Cardiac muscle cell (in vitro differentiated cells and primary cell): ENCODE data around the gene CSE1L. TPM values are rescaled to one million over a fixed set of nuclear protein-coding genes. Genes with fewer than 3 reads are reported as not detected.
A peak's percentile ranks its signal among the peaks of the same experiment; 100 is the strongest.
"Not testable (repeated sequence)": the region's sequence is repeated elsewhere in the genome, so short reads cannot be mapped to it uniquely, and the experiment has no call there.

Experiments used
- DNase-seq, 2 donors: peaks; one replicate each; pipeline versions ENCODE4 v3.0.0 to v3.0.0-alpha.2; 2010 to 2017; ENCODE audit warnings: low read depth in 1 of 2, low spot score in 1 of 2
- H3K27ac ChIP-seq: fragments of 200-600 bp; sonication (generic); 2 replicates; pipeline ENCODE4 v1.5.1; 2016
- H3K27me3 ChIP-seq: fragments of 200-600 bp; sonication (generic); 2 replicates; pipeline ENCODE4 v1.6.0; 2016; ENCODE audit warnings: control low read depth
- H3K36me3 ChIP-seq: fragments of 200-600 bp; sonication (generic); 2 replicates; pipeline ENCODE4 v1.5.1; 2016; ENCODE audit warnings: control low read depth
- H3K4me1 ChIP-seq: fragments of 200-600 bp; sonication (generic); 2 replicates; pipeline ENCODE4 v1.8.1; 2017; ENCODE audit warnings: low read depth, mild to moderate bottlenecking, mixed run types
- H3K4me3 ChIP-seq: fragments of 200-600 bp; sonication (generic); 2 replicates; pipeline ENCODE4 v1.5.1; 2016; ENCODE audit warnings: mild to moderate bottlenecking
- H3K9me3 ChIP-seq: fragments of 200-600 bp; sonication (generic); 2 replicates; pipeline ENCODE4 v1.5.1; 2017; ENCODE audit warnings: low read depth, mild to moderate bottlenecking, control low read depth
- CTCF ChIP-seq: IDR thresholded peaks from 2 replicates; pipeline ENCODE4 v1.5.1; 2012; ENCODE audit warnings: low read depth, mild to moderate bottlenecking, low read length
- polyA plus RNA-seq: library from polyadenylated mRNA; unstranded; fragments of >200 nt; fragmentation: Nextera tagmentation; extraction: Ambion mirVana; gene quantifications from 2 replicates; pipeline ENCODE4 v1.2.1, GENCODE V29; 2016
- total RNA-seq: library from RNA; depleted of rRNA; stranded (reverse); fragments of >200 nt; gene quantifications from 2 replicates; pipeline ENCODE4 v1.2.3, GENCODE V29; 2016

CSE1L gene
- total and polyA plus RNA-seq, 2 experiments from 2014 or later, result 54.7 to 78.9 TPM

GRCh38 chr20:49100972-49101371 is 54.9 kb downstream of the CSE1L start:
- peak overlapping the region; percentile 41 for H3K27ac ChIP-seq

GRCh38 chr20:49103019-49103418 is 56.9 kb downstream of the CSE1L start:
- Histone ChIP-seq H3K9me3 (no peaks in the 10 kb centered on the region), H3K4me3 (no peak overlapping the region), H3K4me1 (peaks cover 9% of the 10 kb centered on the region), H3K36me3 (peaks cover 6% of the 10 kb centered on the region), H3K27ac (peak overlapping the region; percentile 77), H3K27me3 (no peaks in the 10 kb centered on the region)
- DNase-seq, result no peak
- TF ChIP-seq CTCF, result no peak

More at GRCh38 chr20:49100972-49101371, 54.9 kb downstream of the CSE1L start:
- no peak for DNase-seq
- TF ChIP-seq CTCF, result no peak
- H3K9me3 ChIP-seq, result no peaks in the 10 kb centered on the region
- peaks cover 9% of the 10 kb centered on the region for H3K4me1 ChIP-seq
- H3K36me3 ChIP-seq, result peaks cover 12% of the 10 kb centered on the region
- no peaks in the 10 kb centered on the region for H3K27me3 ChIP-seq
- H3K4me3 ChIP-seq, result no peak overlapping the region

GRCh38 chr20:49103647-49104364 is 57.7 kb downstream of the CSE1L start:
- Histone ChIP-seq H3K4me1 (peaks cover 9% of the 10 kb centered on the region), H3K27ac (peak overlapping the region; percentile 77), H3K9me3 (no peaks in the 10 kb centered on the region), H3K27me3 (no peaks in the 10 kb centered on the region), H3K36me3 (peaks cover 6% of the 10 kb centered on the region), H3K4me3 (no peak overlapping the region)
- TF ChIP-seq CTCF, result no peak
- no peak for DNase-seq

- H3K9me3 ChIP-seq, result no peaks in the 10 kb centered on the region
- peak overlapping the region; percentile 77 for H3K27ac ChIP-seq
- peaks cover 6% of the 10 kb centered on the region for H3K36me3 ChIP-seq
- no peak for TF ChIP-seq CTCF
- peak in 1 of 2 donors; percentile 78 for DNase-seq
- H3K27me3 ChIP-seq, result no peaks in the 10 kb centered on the region
- H3K4me1 ChIP-seq, result peaks cover 9% of the 10 kb centered on the region
- no peak overlapping the region for H3K4me3 ChIP-seq
Observed at GRCh38 chr20:49104365-49104648, 58.2 kb downstream of the CSE1L start.

GRCh38 chr20:49104979-49105547 is 59.0 kb downstream of the CSE1L start:
- H3K4me1 ChIP-seq, H3K9me3 ChIP-seq, H3K4me3 ChIP-seq, H3K27me3 ChIP-seq, H3K36me3 ChIP-seq, DNase-seq: not testable (repeated sequence)
- H3K27ac ChIP-seq, result peak overlapping the region; percentile 77

- Histone ChIP-seq H3K9me3 (no peaks in the 10 kb centered on the region), H3K36me3 (peaks cover 3% of the 10 kb centered on the region), H3K4me1 (peaks cover 9% of the 10 kb centered on the region), H3K4me3 (no peak overlapping the region), H3K27me3 (no peaks in the 10 kb centered on the region), H3K27ac (no peak overlapping the region)
- DNase-seq, result no peak
- TF ChIP-seq CTCF, result no peak
Observed at GRCh38 chr20:49106328-49106727, 60.2 kb downstream of the CSE1L start.
